ENCODE data around the gene RAD51C. TPM values are rescaled to one million over a fixed set of nuclear protein-coding genes. Genes with fewer than 3 reads are reported as not detected.
"Not testable (repeated sequence)": the region's sequence is repeated elsewhere in the genome, so short reads cannot be mapped to it uniquely, and the experiment has no call there.

The RAD51C gene
- total and polyA plus RNA-seq, 5 experiments from 2014 or later = 25.9 to 50.7 (median 46.6) TPM

DNA sequence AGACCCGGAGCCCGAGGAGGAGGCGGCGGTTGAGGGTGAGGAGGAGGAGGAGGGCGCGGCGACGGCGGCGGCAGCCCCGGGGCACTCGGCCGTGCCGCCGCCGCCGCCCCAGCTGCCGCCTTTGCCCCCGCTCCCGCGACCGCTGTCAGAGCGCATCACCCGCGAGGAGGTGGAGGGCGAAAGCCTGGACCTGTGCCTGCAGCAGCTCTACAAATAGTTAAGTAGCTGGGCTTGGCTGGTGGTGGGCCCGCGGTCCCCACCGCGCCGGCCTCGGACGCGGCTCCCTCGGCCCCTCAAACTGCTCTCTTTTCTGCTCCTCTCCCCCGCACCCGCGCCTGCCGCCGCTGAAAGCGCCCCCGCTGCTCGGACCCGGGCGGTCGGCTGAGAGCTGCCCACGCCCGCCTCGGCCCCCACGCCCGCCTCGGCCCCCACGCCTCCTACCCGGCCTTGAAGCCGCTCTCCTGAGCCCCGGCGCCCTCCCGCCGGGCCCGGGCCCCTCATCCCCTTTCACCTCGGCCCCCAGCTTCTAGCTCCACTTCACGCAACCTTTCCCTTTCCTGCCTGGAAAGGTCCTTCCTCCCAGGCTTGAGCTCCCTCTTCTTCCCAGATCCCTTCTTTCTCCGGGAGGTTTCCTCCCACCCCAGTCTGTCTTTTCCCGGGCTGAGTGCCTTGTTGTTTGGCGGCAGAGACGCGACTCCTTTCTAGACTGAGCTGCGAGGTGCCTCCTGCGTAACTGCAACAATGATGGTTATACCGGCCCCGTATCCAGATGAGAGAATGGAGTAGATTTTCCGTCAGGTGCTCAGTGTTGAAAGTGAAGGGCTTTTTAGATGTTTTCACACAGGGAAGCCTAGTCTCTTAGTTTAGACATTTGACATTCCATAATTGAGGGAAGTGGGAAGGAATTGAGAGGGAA lies 64.1 kb downstream of the RAD51C start:
- Mint-ChIP-seq H3K9me3 (no peaks in the 10 kb centered on the region), H3K4me3 (peak overlapping the region; percentile 81 to 98 (median 92)), H3K27me3 (peaks cover 32 to 56% (median 40%) of the 10 kb centered on the region in 5 donors), H3K4me1 (peaks cover 8 to 14% (median 13%) of the 10 kb centered on the region in 4 donors), H3K36me3 (peaks cover 0 to 10% (median 3%) of the 10 kb centered on the region in 3 donors), H3K27ac (peak overlapping the region in 2 of 10 donors; percentile 8 to 24)
- ATAC-seq (peak; percentile 15 to 49), DNase-seq (peak in 2 of 10 donors; percentile 11 to 20)
- POLR2A ChIA-PET = no interaction called here

DNA sequence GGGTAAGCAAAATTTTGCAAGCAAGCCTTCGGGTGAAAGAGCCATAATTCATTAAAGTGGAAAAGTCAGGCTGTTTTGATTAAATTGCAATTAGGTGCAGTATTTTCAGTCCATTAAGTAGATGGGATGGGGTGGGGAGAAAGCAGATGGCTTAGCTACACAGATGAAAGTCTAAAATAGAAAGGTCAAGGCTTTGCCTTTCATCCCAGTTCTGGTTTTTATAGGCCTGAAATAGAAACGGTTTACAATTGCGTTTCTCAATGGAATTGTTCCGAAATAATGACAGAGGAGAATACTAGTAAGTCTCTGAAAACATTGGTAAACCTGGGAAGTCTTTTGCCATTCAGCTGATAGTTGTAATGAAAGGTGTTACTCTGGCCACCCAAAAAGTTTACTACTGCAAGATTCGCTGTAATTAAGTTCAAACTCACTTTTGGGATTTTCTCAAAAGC lies 64.8 kb downstream of the RAD51C start:
- ATAC-seq (no peak), DNase-seq (no peak)
- Mint-ChIP-seq H3K4me3 (peak overlapping the region; percentile 81 to 98 (median 92)), H3K36me3 (peaks cover 0 to 10% (median 3%) of the 10 kb centered on the region in 3 donors), H3K4me1 (peaks cover 8 to 14% (median 13%) of the 10 kb centered on the region in 4 donors), H3K9me3 (no peaks in the 10 kb centered on the region), H3K27ac (peak overlapping the region in 2 of 10 donors; percentile 8 to 47), H3K27me3 (peaks cover 39 to 57% (median 47%) of the 10 kb centered on the region in 5 donors)
- POLR2A ChIA-PET = no interaction called here

DNA sequence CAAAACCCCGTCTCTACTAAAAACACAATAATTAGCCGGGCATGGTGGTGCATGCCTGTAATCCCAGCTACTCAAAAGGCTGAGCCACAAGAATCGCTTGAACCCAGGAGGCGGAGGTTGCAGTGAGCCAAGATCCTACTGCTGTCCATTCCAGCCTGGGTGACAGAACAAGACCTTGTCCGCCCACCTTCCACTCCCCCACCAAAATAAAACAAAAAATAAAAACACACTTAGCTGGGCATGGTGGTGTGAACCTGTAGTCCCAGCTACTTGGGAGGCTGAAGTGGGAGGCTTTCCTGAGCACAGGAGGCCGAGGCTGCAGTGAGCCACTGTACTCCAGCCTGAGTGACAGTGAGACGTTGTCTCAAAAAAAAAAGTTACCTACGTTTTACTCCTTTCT lies 66.5 kb downstream of the RAD51C start:
- Mint-ChIP-seq H3K4me3 (no peak overlapping the region), H3K27me3 (peaks cover 39 to 57% (median 49%) of the 10 kb centered on the region in 5 donors), H3K4me1 (peaks cover 8 to 14% (median 13%) of the 10 kb centered on the region in 4 donors), H3K27ac (no peak overlapping the region), H3K36me3 (peaks cover 0 to 10% (median 3%) of the 10 kb centered on the region in 3 donors), H3K9me3 (no peaks in the 10 kb centered on the region)
- DNase-seq (no peak), ATAC-seq (no peak)
- POLR2A ChIA-PET = no interaction called here

DNA sequence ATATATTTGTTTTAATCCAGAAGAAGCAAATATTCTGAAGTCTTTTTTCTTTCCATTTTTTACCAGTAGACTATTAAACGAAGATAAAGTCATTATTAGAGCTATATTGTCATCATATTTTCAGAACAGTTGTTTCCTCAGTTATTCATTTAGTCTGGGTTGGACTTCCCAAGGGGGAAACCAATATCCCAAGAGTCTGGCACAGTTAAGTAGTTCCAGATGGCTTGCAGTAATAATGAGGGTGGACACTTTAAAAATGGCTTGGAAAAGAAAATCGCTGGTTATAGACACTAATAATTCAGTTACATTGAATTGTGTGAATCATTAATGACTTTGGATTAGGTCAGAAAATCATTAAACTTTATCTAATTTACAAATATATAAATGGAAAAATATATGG lies 67.1 kb downstream of the RAD51C start:
- Mint-ChIP-seq H3K27me3 (peaks cover 41 to 59% (median 49%) of the 10 kb centered on the region in 5 donors), H3K36me3 (peaks cover 0 to 10% (median 3%) of the 10 kb centered on the region in 3 donors), H3K27ac (no peak overlapping the region), H3K9me3 (no peaks in the 10 kb centered on the region), H3K4me1 (peaks cover 8 to 14% (median 13%) of the 10 kb centered on the region in 4 donors), H3K4me3 (no peak overlapping the region)
- POLR2A ChIA-PET = no interaction called here
- ATAC-seq = no peak
- DNase-seq = no peak

DNA sequence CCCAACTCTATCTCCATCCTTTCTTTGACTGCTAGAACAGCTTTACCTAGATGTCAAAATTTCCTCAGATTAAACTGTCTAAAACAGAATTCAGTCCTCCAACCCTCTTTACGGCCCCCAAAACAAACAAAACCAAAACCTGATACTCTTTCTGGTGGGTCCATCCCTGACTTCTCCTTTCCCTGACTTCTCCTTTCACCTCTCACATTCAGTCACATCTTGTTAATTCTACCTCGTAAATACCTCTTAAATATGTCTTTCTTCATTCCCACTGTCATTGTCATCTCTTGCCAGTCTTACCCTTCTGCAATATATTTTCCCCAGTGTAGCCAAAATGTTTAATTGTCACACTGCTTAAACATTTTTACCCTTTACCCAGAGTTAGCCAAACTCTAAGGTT lies 67.8 kb downstream of the RAD51C start:
- no peak for ATAC-seq
- H3K27me3 Mint-ChIP-seq = peaks cover 40 to 55% (median 49%) of the 10 kb centered on the region in 5 donors
- POLR2A ChIA-PET = no interaction called here
- no peak for DNase-seq
- H3K4me1 Mint-ChIP-seq = peaks cover 6 to 11% (median 11%) of the 10 kb centered on the region in 4 donors
- H3K27ac Mint-ChIP-seq = no peak overlapping the region
- no peaks in the 10 kb centered on the region for H3K9me3 Mint-ChIP-seq
- peaks cover 0 to 10% (median 3%) of the 10 kb centered on the region in 3 donors for H3K36me3 Mint-ChIP-seq
- no peak overlapping the region for H3K4me3 Mint-ChIP-seq

DNA sequence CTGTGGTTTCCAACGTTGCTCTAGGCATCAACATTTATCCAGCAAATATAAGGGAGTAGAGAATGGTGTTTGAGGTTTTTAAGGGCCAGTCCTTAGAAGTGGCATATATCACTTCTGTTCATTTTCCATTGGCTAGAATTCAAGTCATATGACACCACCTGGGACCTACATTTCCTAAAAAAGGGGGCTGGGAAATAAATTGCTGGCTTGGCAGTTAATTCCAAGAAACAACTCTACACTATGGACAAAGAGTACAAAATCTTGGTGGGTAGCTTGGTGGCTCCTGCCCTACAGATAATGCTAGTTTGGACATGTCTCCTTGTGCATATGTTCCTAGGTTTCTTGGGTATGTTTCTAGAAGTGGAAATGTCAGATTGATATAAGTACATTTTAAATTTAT lies 70.9 kb downstream of the RAD51C start:
- H3K4me1 Mint-ChIP-seq = no peaks in the 10 kb centered on the region
- POLR2A ChIA-PET = no interaction called here
- no peak overlapping the region for H3K27ac Mint-ChIP-seq

DNA sequence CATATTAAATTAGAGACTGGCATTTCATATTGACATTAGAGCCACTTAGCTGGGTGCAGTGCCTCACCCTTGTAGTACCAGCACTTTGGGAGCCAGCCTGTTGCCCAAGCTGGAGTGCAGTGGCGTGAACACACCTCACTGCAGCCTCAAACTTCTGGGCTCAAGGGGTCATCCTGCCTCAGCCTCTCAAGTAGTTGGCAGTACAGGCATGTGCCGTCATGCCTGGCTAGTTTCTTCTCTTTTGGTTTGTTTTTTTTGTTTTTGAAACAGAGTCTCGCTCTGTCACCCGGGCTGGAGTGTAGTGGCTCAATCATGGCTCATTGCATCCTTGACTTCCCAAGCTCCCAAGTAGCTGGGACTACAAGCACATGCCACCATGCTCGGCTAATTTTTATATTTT lies 72.0 kb downstream of the RAD51C start:
- DNase-seq = no peak
- Mint-ChIP-seq H3K36me3 (peaks cover 0 to 6% (median 0%) of the 10 kb centered on the region in 3 donors), H3K27me3 (peaks cover 22 to 33% (median 28%) of the 10 kb centered on the region in 5 donors), H3K9me3 (no peaks in the 10 kb centered on the region), H3K4me3 (no peak overlapping the region), H3K27ac (no peak overlapping the region), H3K4me1 (no peaks in the 10 kb centered on the region)
- no peak for ATAC-seq
- POLR2A ChIA-PET = no interaction called here

More for the DNA sequence above, 70.9 kb downstream of the RAD51C start:
- DNase-seq = no peak
- Mint-ChIP-seq H3K36me3 (peaks cover 0 to 6% (median 0%) of the 10 kb centered on the region in 3 donors), H3K9me3 (no peaks in the 10 kb centered on the region), H3K27me3 (peaks cover 29 to 42% (median 35%) of the 10 kb centered on the region in 5 donors), H3K4me3 (no peak overlapping the region)
- ATAC-seq = no peak

DNA sequence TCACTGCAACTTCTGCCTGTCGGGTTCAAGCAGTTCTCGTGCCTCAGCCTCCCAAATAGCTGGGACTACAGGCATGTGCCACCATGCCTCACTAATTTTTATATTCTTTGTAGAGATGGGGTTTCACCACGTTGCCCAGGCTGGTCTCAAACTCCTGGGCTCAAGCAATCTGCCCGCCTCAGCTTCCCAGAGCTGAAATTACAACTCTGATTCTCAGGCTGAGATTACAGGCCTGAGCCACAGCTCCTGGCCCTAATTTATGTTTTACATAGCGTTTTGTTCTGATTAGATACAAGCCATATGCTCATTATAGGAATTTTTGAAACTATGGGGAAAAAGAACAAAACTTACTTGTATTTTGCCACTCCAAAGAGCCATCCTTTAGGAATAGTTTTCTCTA lies 86.1 kb downstream of the RAD51C start:
- H3K4me1 Mint-ChIP-seq, H3K27me3 Mint-ChIP-seq: not testable (repeated sequence)

DNA sequence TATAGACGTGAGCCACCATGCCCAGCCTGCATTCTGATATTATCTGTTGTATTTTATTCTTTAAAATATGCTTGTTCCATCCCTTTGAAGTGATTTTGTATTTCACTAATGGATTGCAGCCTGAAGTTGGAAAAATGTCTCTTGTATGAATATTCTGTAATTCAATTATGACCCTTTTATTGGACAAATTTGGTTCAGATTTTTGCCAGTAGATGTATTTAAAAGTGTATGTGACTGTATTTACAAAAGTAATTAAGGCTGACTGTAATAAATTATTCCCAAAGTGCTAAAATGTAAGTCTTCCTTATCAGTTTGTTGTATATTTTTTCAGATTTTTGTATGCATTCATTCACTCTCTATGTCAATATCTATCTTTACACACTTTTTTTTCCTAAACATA lies 87.0 kb downstream of the RAD51C start:
- ATAC-seq = no peak
- Mint-ChIP-seq H3K9me3 (no peaks in the 10 kb centered on the region), H3K36me3 (no peaks in the 10 kb centered on the region)

More for the DNA sequence above, 86.1 kb downstream of the RAD51C start:
- not testable (repeated sequence) for H3K27ac Mint-ChIP-seq, DNase-seq, H3K36me3 Mint-ChIP-seq, H3K4me3 Mint-ChIP-seq, H3K9me3 Mint-ChIP-seq, ATAC-seq
- POLR2A ChIA-PET = interaction anchor here (0.8 kb wide), 1 partner anchor 81 kb away, joined by 4 read pairs; no protein-coding TSS in a partner anchor

DNA sequence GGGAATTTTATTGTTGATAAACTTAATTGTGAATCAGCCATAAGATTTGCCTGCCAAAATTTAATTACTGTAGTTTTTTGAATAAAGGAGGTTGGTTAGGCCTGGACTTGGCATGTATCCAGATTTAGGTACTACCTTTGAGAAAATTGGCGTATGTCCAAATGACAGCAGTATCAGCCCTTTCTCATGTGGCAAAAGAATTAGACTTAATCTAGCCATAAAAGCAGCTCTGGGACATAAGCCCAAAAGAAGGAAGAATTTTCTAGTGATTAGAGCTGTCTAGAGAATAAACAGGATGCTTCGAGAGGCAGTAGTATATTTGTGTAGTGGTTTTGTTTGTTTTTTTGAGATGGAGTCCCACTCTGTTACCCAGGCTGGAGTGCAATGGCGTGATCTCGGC lies 91.0 kb downstream of the RAD51C start:
- Mint-ChIP-seq H3K9me3 (no peaks in the 10 kb centered on the region), H3K4me1 (no peaks in the 10 kb centered on the region), H3K4me3 (no peak overlapping the region), H3K36me3 (no peaks in the 10 kb centered on the region), H3K27me3 (peaks cover 0 to 2% (median 0%) of the 10 kb centered on the region in 5 donors), H3K27ac (no peak overlapping the region)
- ATAC-seq (no peak), DNase-seq (peak in 1 of 10 donors; percentile 1)
- POLR2A ChIA-PET = no interaction called here

More for the DNA sequence above, 87.0 kb downstream of the RAD51C start:
- Mint-ChIP-seq H3K4me3 (no peak overlapping the region), H3K4me1 (no peaks in the 10 kb centered on the region), H3K27me3 (peaks cover 0 to 4% (median 2%) of the 10 kb centered on the region in 5 donors), H3K27ac (no peak overlapping the region)
- no peak for DNase-seq
- POLR2A ChIA-PET = no interaction called here

DNA sequence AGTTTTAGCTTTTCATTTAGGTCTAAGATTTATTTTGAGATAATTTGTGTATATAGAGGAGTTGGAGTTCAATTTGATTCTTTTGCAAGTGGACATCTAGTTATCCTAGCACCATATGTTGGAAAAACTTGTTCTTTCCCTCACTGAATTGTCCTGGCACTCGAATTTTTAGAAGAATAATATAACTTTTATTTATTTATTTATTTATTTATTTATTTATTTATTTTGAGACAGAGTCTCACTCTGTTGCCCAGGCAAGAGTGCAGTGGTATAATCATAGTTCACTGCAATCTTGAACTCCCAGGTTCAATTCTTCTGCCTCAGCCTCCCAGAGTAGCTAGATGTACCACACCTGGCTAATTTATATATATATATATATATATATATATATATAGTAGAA lies 92.7 kb downstream of the RAD51C start:
- Mint-ChIP-seq H3K27me3 (peaks cover 0 to 2% (median 0%) of the 10 kb centered on the region in 5 donors), H3K36me3 (no peaks in the 10 kb centered on the region), H3K4me1 (no peaks in the 10 kb centered on the region), H3K27ac (no peak overlapping the region), H3K4me3 (no peak overlapping the region), H3K9me3 (no peaks in the 10 kb centered on the region)
- POLR2A ChIA-PET = no interaction called here
- ATAC-seq = no peak
- DNase-seq = no peak

Measured in naive thymus-derived CD8-positive, alpha-beta T cell (primary cell).